HG02870 (cell line): Measurements from ENCODE around the gene DTX4.
A peak's percentile ranks its signal among the peaks of the same experiment; 100 is the strongest.
"Not testable (repeated sequence)": the region's sequence is repeated elsewhere in the genome, so short reads cannot be mapped to it uniquely, and the experiment has no call there.

Experiments
- ATAC-seq: cut with Tn5 transposase; IDR thresholded peaks from one replicate; pipeline ENCODE4 v1.9.1; 2021; ENCODE audit warnings: mild to moderate bottlenecking, moderate library complexity; ENCODE audit not compliant: unreplicated experiment

Gene DTX4

DNA sequence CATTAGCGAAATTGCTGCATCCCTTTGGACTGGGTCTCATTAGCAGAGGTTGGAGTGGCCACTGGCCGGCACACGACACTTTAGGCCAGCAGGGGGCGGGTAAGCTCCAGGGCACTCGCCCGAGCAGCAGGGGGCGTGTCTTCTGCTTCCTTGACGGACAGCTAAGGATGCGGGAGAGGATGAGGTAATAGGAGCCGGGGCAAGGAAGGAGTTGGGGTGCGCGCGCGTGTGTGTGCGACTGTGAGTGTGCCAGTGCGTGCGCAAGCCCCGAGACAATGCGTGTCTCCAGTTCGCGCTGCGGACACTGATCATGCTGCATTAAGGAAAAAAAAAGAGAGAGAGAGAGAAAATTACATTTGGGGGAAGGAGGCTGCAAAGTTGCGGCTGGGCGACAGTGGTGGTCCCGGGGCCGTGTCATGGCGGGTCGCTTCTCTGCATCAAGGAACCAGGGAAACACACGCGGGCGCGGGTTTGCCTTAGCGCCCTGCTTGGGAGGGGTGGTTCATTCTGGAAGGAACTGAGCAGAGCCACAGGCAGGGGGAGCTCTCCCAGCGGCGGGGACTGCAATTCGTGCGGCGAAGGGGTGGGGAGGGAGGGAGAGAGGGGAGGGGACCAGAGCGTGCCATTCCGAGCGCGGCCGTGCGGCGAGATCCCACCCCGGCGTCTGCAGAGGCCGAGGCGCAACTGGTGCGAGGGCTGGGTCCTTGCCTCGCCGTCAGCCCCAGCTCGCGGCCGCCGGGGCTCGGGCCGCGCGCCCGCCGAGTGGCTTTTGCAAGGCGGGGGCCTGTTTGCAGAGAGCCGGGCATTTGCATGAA is at the start of gene DTX4:
TSS of gene DTX4 (plus strand) at position 625 of the 815 bp plus-strand sequence. CDS start 464 bp downstream, outside the sequence.
- ATAC-seq: peak; percentile 65

DNA sequence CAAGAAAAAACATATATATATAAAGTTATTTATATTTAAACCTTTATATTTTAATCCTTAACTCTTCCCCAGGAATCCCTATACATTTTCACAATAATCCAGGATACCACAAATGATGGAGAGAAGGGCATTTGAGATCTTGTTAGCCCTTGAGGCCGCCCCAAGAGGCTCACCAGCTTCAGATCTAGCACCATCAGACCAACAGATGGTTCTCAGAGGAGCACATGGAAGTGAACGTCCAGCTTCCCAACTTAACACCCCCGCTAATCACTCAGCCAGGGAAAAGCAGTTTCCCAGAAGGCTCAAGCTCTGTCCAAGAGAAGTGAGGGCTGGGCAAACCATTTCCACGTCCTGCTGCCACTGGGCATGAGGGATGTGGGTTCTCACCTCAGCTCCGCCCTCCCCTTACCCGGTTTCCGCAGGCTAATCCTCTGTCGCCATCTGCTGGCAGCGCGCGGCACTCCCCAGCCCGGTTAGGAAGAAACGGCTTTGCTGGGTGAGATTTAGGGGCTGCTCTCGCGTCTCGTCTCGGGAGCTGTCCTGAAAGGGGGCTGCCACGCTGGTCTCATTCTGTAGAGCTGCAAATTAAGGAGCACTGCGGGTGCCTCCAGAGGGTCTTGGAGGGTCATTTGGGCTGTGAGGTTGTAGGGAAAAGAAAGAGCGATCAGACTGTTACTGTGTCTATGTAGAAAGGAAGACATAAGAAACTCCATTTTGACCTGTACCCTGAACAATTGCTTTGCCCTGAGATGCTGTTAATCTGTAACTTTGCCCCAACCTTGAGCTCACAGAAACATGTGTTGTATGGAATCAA is 36.1 kb upstream of the DTX4 start:
- ATAC-seq: peak; percentile 94

DNA sequence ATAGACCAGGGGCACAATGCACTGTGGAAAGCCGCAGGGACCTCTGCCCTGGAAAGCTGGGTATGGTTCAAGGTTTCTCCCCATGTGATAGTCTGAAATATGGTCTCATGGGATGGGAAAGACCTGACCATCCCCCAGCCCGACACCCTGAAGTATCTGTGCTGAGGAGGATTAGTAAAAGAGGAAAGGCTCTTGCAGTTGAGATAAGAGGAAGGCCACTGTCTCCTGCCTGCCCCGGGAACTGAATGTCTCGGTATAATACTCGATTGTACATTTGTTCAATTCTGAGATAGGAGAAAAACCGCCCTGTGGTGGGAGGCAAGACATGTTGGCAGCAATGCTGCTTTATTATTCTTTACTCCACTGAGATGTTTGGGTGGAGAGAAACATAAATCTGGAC is 35.4 kb upstream of the DTX4 start:
- not testable (repeated sequence) for ATAC-seq

DNA sequence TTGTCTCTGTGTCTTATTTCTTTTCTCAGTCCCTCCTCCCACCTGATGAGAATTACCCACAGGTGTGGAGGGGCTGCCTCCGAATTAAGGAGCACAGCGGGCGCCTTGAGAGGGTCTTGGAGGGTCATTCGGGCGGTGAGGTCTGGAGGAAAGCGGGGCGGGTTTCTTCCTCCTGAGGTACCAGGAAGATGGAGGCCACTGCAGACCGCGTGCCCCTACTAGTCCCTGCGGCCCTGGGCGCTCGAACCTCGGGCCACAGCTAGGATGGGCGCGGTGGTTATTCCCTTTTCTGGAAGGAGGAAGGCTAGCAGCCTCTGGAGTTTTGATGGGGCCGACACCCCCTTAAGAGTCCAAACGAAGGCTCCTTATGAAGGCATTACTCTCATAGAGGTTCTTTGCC is 34.7 kb upstream of the DTX4 start:
- ATAC-seq: no peak

DNA sequence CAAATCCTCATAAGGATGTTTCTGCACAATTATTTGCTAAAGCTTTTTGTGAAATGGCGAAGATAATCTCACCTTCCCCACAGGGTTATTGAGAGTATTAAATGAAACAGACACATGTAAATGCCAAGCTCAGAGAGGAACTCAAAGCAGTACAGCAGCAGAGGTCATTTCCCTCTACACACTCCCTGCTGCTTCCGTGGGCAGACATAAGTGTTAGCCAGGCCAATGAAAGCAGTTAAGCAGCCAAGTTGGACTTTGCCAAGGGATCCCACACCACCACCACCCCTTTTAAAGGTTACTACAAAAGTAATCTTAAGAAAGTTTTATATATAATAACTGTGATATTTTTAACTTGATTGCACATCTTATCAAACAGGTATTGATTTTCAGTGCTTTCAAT is 33.3 kb upstream of the DTX4 start:
- no peak for ATAC-seq

DNA sequence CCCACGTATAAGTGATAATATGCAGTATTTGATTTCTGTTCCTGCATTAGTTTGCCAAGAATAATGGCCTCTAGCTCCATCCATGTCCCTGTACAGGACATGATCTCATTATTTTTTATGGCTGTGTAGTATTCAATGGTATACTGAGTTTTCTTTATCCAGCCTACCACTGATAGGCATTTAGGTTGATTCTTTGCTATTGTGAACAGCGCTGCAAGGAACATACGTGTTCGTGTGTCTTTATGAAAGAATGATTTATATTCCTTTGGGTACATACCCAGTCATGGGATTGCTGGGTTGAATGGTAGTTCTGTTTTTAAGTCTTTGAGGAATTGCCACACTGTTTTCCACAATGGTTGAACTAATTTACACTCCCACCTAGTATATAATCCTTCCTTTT is 30.7 kb upstream of the DTX4 start:
- no peak for ATAC-seq

DNA sequence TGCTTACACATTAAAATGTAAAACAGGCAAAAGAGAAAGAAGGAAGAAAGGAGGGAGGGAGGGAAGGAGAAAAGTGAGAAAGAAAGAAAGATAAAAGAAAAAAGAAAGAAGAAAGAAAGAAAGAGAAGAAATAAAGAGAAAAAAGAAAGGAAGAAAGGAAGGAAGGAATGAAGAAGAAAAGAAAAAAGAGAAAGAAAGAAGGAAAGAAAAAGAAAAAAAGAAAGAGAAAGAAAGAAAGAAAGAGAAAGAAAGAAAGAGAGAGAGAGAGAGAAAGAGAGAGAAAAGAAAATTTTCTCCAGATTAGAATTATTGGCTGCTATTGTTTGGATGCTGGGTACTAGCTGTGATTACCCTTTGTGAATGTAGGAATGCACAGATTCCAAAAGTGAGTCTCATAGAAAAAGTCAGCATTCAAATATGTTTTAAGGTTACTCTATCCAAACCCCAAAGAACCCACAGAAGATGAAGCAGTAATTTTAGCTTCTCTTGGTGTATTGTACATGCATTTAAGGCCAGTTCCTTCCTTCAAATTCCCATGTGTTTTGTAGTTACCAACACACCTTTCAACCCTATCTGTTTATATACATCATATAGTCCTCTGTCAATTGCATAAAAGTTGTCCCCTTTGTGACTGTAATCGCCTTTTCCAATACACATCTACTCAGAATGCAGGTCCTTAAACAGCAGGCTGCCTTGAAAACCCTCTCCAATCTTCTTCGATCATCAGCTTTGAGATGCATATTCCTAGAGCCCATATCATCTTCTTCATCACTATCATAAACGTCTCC is 30.1 kb upstream of the DTX4 start:
- no peak for ATAC-seq

DNA sequence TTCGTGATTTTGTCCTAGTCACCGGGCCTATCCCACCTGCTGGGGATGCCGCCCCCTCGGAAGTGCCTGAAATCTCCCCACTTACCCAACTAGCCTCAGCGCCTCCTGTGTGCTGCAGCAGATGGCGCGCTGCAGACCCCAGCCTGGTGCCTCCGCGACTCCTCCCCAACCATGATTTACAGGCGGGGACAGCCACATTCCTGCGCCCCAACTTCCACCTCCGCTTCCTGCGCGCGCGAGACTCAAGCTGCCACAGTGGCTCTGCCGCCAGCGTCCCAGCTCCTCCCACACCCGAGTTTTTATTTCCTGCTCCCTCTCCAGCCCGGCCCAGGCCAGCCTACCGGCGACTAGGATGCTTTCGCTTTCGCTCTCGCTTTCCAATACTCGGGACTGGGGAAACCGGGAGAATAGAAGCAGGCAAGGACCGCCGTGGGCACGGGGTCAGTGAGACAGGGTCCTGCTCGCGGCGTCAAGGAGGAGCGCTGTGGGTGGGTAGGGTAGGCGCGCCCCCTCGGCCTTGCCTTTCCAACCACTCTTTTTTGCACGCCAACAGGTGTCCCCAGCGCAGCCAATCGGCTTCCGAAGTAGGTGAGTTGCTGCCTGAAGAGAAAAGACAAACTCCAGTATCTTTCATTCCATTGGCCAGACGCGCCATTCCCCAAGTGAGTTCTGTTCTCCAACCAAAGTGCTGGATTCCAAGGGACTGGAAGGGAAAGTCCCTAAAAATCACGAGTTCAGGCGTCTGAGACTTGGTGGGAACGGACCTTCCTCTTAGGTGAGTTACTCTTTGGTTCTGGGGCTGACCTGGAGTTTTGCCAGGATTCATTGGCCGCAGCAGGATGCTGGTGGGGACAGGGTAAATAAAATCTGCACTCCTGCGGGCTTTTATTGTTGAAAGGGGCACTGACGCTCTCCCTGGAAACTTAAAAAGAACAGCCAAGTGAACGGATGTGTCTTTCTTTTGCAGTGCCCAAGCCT is 29.1 kb upstream of the DTX4 start, which contains the start of gene FAM111A:
TSS of gene FAM111A (plus strand) at position 327 of the 978 bp plus-strand sequence. CDS start 6,017 bp downstream, outside the sequence.
- peak; percentile 64 for ATAC-seq

DNA sequence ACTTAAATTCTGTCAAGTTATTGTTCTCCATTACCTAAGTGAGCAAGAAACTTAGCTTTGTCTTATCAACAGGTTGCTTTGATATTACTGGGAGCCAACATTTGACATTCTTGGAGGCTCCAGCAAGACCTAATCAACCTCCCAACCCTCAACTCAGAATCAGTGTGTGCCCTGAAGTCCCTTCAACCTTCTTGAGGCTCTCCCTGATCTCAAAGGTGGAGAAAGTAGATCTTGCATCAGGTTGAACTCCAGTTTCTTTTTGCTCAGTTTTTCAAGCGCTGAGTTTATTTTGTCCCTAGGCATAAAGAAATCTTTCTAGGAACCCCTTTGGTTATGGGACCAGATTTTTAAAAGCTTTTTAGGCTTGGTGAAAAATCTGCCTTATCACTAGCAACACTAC is 27.8 kb upstream of the DTX4 start:
- ATAC-seq: no peak

DNA sequence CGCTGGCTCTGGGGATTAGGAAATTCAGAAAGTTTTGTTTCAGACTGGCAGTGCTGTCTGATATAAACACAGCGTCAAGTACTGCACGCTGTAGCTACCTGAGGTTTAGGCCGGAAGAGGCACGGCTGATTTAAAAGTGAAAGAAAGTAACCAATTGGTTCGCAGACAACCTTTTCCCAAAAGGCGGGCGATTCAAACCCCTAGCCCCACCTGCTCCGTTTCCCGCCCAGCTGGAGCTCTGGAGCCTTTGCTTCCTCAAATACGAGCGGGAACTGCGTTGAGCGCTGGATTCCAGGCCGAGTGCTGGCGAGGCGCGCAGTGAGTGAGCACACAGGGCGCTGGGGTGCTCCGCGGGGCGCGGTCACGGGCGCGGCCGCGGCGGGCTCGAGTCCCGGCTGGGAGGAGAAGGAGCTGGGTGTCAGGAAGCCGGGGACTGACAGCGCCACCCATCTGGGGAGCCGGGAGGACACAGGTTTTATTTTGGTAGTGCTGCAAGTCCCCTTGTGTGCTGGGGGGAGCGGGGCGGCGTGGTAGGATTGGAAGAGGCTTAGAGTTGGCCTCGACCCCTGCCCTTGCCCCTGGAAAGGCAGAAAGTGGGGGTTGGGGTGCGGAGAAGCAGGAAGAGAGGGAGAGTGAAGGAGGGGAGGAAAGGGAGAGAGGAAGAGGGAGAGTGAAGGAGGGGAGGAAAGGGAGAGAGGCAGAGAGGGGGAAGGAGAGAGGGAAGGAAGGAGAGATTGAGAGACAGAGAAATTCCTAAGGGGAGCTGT is 27.2 kb upstream of the DTX4 start:
- ATAC-seq: peak; percentile 50

DNA sequence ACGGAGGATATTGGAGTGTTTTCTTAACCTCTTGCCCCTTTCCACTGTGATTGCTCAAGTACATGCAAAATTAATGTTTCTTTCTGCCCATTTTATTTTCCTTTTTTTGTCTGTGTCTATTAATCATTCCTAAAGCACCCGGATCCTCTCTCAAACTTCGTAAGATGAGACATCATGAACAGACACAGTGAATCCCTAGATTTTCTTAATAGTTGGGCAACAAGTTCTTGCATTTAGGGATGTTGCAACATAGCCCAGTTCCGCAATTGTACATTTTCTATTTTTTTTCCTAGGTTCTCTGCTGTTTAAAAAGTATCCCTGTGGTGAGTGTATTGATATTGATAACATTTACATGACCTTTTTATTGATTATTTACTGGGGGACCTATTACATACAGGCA is 26.4 kb upstream of the DTX4 start:
- no peak for ATAC-seq

DNA sequence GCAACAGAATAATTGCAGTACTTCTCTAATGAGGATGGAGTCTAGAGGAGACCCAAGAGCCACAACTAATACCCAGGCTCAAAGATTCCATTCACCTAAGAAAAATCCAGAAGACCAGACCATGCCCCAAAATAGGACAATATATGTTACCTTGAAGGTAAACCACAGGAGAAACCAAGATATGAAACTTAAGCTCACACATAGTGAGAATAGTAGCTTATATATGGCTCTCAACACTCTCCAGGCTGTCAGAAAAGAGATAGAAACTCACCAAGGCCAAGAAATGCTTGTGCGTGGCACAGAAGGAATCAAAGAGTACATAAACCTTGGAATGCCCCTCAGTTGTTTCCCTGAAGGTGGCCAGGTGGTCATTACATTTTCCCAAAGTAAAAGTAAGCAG is 20.2 kb upstream of the DTX4 start:
- peak; percentile 58 for ATAC-seq

DNA sequence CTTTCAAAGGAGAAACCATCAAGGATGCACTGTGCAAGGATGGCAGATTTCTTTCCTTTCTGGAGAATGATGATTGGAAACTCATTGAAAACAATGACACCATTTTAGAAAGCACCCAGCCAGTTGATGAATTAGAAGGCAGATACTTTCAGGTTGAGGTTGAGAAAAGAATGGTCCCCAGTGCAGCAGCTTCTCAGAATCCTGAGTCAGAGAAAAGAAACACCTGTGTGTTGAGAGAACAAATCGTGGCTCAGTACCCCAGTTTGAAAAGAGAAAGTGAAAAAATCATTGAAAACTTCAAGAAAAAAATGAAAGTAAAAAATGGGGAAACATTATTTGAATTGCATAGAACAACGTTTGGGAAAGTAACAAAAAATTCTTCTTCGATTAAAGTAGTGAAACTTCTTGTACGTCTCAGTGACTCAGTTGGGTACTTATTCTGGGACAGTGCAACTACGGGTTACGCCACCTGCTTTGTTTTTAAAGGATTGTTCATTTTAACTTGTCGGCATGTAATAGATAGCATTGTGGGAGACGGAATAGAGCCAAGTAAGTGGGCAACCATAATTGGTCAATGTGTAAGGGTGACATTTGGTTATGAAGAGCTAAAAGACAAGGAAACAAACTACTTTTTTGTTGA is 19.5 kb upstream of the DTX4 start:
- peak; percentile 81 for ATAC-seq

DNA sequence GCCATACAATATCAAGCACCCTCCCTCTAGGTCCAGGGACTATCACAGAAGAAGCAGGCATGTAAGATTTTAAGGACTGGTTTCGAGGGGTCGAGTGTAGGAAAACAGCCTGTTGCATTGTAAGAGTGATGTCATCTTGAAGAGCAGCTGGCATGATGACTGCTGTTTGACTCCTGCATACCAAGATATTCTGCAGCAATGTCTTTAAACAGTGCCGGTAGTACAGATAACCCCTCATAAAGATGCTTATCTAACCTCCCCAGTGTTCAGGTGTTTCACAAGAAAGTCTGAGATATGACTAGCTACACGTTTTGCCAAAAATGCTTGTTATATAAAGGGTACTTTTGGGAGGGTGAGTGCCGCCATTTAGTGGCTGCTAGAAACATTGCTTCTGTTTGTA is 17.3 kb upstream of the DTX4 start:
- ATAC-seq: no peak

DNA sequence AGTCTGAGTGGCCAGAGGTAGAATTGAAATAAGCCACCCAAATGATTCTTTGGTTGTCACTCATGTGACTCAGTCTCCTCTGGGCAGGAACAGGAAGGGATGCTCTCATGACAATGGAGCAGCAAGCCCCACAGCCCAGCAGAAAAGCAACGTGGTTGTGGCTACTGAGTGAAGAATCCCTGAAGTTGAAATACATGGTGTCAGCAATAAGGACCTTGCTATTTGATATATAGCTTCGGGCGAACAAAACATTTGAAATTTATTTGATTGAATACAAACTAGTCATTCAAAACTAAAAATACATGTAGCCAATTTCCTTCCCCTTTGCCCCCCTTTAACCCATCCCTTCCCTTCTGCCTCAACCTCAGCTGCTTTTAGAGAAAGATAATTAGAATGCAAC is 14.5 kb upstream of the DTX4 start:
- ATAC-seq: no peak

DNA sequence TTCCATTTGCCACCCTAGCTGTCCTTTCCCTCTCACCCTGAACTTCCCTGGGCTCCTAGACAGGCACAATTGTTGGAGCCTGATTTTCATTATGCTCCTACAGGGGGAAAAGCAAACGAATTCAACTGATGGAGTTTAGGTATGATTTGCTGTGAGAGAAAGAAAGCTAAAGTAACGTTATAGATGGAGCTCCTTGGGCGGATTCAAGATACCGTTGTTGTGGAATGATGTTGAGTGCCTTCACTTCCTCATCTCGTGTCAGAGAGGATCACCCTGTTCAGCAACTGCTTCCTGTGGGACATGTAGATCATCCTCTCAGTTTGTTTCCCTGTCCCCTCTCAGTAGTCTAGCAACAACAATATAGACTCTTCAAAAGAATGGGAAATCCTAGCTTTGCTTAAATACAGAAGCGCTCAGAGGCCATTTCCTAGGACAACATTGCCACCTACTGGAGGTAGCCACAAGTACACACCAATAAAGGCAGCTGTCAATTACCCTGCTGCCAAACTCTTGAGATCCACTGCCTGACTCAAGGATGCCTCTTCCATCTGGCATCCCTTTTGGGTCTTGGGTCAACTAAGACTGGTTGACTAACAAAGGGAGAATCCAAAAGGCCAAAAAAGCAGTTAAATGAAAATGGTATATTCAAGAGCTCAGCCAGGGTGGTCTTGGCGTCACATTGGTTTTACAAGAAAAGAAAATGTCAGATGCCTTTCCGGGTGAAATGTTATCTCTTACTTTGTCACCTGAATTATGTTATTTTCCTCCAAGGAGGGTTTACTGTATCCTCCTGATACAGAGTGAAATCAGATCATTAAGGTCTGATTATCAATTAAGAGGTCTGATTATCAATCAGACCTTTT is 13.5 kb upstream of the DTX4 start:
- ATAC-seq: peak; percentile 88

DNA sequence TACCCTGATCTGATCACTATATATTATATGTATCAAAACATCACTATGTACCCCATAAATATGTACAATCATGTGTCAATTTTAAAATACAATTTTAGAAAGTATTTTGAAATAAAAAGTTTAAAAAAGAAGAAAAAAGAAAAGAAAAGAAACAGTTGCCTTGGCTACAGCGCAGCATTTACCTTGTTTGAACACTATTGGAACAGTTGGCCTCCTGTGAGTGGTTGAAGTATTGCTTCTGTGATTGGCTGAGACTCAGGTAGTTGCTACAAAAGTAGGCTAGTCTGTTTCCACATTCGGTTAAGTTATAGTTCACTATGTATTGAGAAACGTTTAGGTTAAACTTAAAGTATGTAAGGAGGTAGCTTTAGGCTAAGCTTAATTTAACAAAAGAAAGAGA is 7.9 kb upstream of the DTX4 start:
- ATAC-seq: peak; percentile 51
